Astrocyte of the spinal cord (primary cell): ENCODE measurements around the gene ZBTB20.

ENCODE experiments used
- DNase-seq: peaks from one replicate; pipeline ENCODE4 v3.0.0; 2011; ENCODE audit warnings: low read depth, low spot score
- H3K4me3 ChIP-seq: 2 replicates; pipeline ENCODE4 v1.5.1; 2011; ENCODE audit warnings: low read depth, mild to moderate bottlenecking, low read length, moderate library complexity
- CTCF ChIP-seq: IDR thresholded peaks from 2 replicates; pipeline ENCODE4 v1.5.1; 2012; ENCODE audit warnings: low read depth, mild to moderate bottlenecking, low read length, inconsistent platforms
- in situ Hi-C: cut with HindIII; loops from 2 replicates; pipeline ENCODE4 v1.10.0; 2017; ENCODE audit warnings: low sequenced_read_pairs

The ZBTB20 gene

DNA sequence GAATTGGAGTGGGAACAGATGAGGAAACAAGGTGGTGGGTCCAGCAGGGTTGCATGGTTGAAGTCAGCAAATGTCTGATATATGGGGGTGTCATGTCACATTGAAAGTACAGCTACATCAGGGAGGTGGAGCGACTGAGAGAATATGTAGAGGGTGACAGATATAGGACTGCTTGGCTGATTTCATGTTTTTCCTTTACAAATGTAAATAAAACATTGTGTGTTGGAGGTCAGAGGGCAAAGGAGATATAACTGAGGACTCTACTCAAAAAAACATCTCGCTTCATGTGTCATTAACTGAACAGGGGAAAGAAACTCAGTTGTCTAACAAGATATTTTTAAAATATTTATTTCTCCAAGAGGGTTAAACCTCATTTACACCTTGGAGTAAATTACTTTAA lies 675.6 kb downstream of the ZBTB20 start:
- no peak for DNase-seq
- no peak for TF ChIP-seq CTCF
- no peak overlapping the region for H3K4me3 ChIP-seq
- in situ Hi-C loops, result no loop called here

- TF ChIP-seq CTCF, result no peak
- no peak overlapping the region for H3K4me3 ChIP-seq
- in situ Hi-C loops, result no loop called here
- DNase-seq, result no peak
Observed at GRCh38 chr3:114469070-114469469, 678.0 kb downstream of the ZBTB20 start.

DNA sequence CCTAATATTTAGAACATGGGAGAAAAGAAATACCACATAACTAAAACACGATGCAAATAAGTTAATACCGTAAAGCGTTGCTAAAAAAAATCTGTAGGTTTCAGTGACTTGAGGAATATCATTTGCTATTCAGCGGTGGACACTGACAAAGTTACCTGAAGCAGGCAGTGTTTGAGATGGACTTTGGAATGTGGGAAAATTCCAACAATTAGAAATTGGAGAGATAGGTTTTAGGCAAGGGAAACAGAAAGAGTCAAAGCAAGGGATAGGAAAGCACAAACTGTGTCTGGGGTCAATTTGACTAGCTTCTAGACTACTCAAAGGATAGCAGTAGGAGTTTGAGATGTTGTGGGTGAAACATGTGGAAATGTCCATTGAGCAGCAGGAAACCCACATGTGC lies 680.3 kb downstream of the ZBTB20 start:
- TF ChIP-seq CTCF, result no peak
- in situ Hi-C loops, result no loop called here
- no peak for DNase-seq
- H3K4me3 ChIP-seq, result no peak overlapping the region

GRCh38 chr3:114466251-114466650 lies 680.8 kb downstream of the ZBTB20 start:
- in situ Hi-C loops, result no loop called here
- TF ChIP-seq CTCF, result no peak
- no peak overlapping the region for H3K4me3 ChIP-seq
- no peak for DNase-seq

DNA sequence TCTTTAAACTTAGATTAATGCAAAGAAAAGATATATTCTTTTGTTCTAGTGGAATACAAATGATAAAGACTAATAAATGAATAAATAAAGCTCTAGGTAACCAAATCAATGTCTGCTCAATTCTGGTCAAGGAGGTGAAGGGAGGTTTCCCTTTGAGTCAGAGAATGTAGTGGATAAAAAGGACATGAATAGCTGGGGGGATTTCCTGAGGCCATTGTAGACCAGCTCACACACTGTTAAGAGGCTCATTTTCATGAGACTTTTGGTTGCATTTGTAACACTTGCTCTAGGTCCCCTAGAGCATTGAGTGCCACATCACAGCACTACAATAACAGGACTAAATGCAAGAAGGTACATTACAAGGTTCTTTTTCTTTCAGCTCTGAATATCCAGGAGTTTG lies 682.5 kb downstream of the ZBTB20 start:
- no peak for DNase-seq
- H3K4me3 ChIP-seq, result no peak overlapping the region
- no peak for TF ChIP-seq CTCF
- in situ Hi-C loops, result no loop called here

- in situ Hi-C loops, result no loop called here
- DNase-seq, result no peak
- TF ChIP-seq CTCF, result no peak
- H3K4me3 ChIP-seq, result no peak overlapping the region
Observed at GRCh38 chr3:114462750-114463149, 684.3 kb downstream of the ZBTB20 start.

- TF ChIP-seq CTCF, result no peak
- H3K4me3 ChIP-seq, result no peak overlapping the region
- DNase-seq, result no peak
- in situ Hi-C loops, result no loop called here
Observed at GRCh38 chr3:114460459-114460858, 686.6 kb downstream of the ZBTB20 start.
